ENCODE results near the gene ZNF784.

DNA sequence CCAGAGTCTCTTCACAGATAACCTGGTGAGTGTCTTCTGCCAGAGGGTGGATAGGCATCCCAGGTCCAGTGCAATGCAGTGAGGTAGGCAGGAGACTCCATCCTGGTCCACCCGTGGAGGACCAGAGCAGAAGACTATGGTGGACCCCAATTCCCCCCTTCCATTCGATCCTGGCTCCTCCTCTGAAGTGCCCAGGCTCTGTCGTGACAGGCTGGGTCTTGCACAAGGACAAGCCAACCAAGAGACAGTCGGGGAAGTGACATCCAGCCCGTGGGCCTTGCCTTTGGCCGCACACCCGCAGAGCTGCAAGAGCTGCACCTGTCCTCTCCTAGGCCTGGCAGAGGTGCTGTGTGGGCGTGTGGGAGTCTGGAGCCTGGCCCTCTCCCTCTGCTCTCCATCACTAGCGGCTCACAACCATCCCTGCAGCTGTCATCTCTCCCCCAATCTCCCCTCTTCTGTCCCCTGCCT is 3.1 kb downstream of the ZNF784 start:
- TF ChIP-seq CTCF (IDR thresholded peaks at IDR 0.05; ENCODE audit: poor library complexity) = no peak
- TF ChIP-seq EZH2 (IDR thresholded peaks at IDR 0.05; ENCODE audit: borderline replicate concordance) = no peak
- no peak for TF ChIP-seq EZH2phosphoT487 (IDR thresholded peaks at IDR 0.05; ENCODE audit: low read depth, severe bottlenecking, unreplicated experiment)
